HG03135 (cell line): Measurements from ENCODE around the gene PRMT6.
A peak's percentile ranks its signal among the peaks of the same experiment; 100 is the strongest.
"Not testable (repeated sequence)": the region's sequence is repeated elsewhere in the genome, so short reads cannot be mapped to it uniquely, and the experiment has no call there.

ENCODE experiments used
- ATAC-seq: cut with Tn5 transposase; IDR thresholded peaks from one replicate; pipeline ENCODE4 v1.9.1; 2021; ENCODE audit warnings: mild to moderate bottlenecking, moderate library complexity; ENCODE audit not compliant: unreplicated experiment

PRMT6 gene

GRCh38 chr1:107056426-107057196 lies at the start of gene PRMT6:
PRMT6 (plus strand) TSS chr1:107056674; CDS start chr1:107056716, 42 bp downstream.
- peak; percentile 96 for ATAC-seq

DNA sequence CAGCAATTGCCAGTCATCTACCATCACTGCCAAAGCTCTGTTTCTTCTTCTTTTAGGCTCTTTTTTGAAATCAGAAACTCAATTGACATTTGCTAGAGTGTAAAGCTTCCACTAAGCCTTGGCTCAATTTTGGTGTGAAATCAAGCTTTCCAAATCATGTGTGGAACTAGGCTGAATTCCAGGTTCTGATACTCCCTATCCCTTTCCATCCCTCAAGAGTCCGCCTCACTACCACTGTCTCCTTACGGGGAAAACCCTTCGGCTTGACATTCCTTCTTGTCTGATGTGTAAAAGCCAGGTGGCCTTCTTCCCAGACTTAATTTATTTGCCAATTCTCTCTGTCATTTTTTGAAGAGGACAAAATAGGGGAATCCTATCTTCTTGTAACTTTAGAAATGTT lies 47.2 kb upstream of the PRMT6 start:
- ATAC-seq = no peak

- ATAC-seq = no peak
These were observed 45.9 kb upstream of the PRMT6 start for GRCh38 chr1:107010582-107010981.

DNA sequence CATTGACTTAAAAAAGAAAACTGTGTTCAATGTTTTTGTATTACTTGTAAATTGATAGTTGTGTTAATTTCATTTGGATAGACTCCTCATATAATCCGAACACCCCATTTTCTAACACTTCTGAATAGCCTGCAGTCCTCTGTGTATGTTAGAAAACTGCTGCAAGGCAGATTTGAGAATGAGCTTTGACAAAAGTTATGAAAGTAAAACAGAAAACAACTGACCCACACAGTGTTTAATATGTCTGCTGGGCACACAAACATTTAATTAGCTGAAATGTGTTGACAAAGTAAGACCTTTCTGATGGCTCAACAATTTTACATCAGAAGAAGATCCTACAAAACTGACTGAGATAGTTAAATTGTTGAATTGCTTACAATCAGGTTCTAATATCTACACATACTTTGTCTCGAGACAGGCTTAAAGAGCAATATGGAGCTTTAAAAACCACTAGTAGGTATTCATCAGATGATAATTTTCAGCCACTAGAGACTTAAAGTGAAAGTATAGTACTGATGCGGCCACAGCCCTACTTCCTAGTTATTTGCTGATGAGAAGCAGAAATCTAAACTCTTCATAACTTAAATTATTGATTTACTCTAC lies 40.0 kb upstream of the PRMT6 start:
- ATAC-seq = no peak

DNA sequence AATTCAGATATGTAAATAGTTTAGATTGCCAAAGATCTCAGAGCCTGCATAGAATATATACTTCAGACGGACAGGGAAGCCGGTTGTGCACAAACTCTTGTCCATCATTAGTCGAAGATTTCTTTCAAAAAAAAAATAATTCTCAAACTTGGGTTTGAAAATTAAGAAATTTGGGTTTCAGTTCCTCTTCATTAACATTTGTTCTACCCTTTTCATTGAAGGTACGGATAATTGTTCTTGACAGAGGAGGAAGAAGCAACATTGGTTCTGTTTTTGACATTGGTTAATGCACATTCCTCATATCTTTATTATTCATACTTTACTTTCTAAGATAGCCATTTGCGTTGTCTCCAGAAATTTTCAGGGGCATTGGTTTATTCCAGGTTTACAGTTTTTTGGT lies 38.0 kb upstream of the PRMT6 start:
- ATAC-seq = no peak

- no peak for ATAC-seq
These were observed 37.3 kb upstream of the PRMT6 start for GRCh38 chr1:107019166-107019565.

- ATAC-seq = not testable (repeated sequence)
These were observed 17.6 kb upstream of the PRMT6 start for GRCh38 chr1:107038874-107039273.

DNA sequence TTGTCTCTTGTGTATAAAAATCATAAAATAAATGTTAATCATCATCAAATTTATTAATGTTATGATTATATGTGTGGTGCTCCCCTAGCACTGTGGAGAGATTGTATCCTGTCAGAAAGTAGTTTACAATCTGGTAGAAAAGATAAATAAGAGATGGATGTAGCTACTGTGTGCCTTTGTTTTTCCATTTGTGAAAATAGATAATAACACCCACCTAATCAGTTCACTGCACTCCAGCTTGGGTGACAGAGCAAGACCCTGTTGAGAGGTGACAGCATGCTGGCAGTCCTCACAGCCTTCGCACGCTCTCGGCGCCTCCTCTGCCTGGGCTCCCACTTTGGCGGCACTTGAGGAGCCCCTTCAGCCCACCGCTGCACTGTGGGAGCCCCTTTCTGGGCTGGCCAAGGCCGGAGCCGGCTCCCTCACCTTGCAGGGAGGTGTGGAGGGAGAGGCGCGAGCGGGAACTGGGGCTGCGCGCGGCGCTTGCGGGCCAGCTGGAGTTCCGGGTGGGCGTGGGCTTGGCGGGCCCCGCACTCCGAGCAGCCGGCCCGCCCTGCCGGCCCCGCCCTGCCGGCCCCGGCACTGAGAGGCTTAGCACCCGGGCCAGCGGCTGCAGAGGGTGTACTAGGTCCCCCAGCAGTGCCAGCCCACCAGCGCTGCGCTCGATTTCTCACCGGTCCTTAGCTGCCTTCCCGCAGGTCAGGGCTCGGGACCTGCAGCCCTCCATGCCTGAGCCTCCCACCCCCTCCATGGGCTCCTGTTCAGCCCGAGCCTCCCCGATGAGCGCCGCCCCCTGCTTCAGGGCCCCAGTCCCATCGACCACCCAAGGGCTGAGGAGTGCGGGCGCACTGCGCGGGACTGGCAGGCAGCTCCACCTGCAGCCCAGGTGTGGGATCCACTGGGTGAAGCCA lies 11.9 kb upstream of the PRMT6 start:
- not testable (repeated sequence) for ATAC-seq

DNA sequence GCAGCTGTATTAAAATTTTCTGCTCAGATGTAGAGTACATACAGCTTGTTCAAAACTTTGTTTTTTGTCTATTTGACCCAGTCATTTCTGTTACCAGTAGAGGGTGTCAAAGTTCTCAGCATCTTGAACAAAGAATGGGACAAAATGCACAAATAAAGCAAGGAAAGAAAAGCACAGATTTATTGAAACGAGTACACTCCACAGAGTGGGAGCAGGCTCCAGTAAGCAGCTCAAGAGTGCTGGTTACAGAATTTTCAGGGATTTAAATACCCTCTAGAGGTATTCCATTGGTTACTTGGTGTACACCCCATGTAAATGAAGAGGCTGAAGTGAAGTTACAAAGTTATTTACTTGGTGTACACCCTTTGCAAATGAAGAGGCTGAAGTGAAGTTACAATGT lies 8.9 kb upstream of the PRMT6 start:
- no peak for ATAC-seq

- no peak for ATAC-seq
These were observed 8.2 kb upstream of the PRMT6 start for GRCh38 chr1:107048241-107048640.

DNA sequence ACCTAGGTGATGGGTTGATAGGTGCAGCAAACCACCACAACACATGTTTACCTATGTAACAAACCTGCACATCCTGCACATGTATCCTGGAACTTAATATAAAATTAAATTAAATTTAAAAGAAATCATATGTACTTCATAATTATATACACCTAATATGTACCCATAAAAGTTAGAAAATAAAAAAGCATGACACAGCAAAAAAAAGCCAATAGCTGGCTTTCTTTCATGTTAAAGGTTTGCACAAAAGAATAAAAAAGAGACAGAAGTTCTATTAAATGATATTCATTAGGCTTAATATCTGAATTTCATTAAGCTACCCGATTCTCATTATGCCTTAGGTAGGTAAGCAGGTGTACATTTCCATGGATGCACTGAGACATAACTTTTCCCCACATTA lies 5.2 kb upstream of the PRMT6 start:
- ATAC-seq = no peak

GRCh38 chr1:107055919-107056425 lies 502 bp upstream of the PRMT6 start:
- ATAC-seq = not testable (repeated sequence)

- peak; percentile 65 for ATAC-seq
These were observed 991 bp downstream of the PRMT6 start for GRCh38 chr1:107057197-107058133.

DNA sequence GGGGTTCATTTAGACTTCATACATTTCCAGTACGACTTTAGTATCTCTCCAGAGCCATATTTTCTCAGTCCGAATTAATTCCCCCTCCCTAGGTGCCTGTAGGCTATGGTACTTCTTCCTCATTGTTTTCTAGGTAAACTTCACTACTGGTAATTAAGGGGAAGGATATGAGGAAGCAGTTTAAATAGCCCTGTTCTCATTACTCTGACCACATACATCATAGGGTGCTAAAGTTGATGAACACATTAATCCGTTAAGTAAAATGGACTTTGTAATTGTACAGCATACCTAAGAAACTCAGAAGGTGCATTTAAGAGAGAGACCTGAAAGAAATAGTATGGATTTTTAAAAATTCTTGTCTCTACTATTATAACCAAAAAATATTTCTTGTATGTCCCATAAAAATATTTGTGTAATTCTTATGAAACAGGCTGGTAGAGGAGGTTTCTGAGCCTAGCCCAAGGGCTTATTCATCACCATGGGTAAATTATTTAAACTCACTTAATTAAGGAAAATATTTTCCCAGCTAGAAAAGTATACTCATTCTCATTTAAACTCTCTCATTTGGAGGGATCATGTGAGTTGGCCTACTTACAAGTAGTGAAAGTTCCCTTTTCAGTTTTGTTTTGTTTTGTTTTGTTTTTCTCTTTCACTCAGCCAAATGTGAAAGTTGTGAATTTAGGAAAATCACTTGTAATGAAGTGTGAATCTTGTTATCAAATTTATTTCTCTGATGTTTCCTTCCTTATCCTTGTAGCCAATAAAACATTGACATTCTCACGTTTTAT lies 2.0 kb downstream of the PRMT6 start:
- ATAC-seq = no peak

GRCh38 chr1:107061886-107062285 lies 5.4 kb downstream of the PRMT6 start:
- ATAC-seq = no peak

DNA sequence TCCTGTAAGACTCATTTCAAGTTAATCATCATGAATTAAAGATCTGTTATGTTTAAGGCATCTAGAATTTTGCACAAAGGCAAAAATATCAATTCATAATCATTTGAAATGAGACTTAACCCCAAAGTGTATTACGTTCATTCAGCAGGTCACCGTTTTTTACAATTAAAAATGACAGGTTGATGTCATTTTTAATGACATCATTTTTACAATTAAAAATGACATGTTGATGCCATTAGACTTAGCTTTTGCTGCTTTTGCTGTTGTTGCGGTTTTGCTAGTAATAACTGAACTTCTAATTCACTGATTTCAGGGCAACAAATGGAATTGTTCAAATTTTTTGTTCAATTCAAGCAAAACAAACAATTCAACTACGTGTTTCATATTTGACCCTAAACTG lies 17.0 kb downstream of the PRMT6 start:
- no peak for ATAC-seq

DNA sequence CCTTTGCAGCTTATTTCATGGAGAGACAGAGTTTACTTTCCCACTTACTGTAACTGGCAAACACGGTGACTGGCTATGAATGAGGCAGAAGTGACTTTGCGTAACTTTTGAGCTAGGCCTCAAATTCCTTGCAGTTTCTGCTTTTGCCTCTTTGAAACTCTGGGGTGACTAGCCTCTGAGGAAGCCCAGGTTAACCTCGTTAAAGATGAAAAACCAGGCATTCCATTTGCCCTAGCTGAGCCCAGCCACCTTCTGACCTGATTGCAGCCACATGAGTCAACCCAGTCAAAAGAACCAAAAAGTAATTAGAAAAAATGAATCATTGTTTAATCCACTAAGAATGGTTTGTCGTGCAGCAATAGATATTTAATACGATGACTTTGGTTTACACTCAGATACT lies 20.4 kb downstream of the PRMT6 start:
- ATAC-seq = no peak

GRCh38 chr1:107079249-107079648 lies 22.8 kb downstream of the PRMT6 start:
- ATAC-seq = no peak

GRCh38 chr1:107081102-107081501 lies 24.6 kb downstream of the PRMT6 start:
- no peak for ATAC-seq
